IMR-90 (cell line): Measurements from ENCODE around the gene SH3RF3. TPM values are rescaled to one million over a fixed set of nuclear protein-coding genes. Genes with fewer than 3 reads are reported as not detected.

Experiments used
- ATAC-seq: fragments of 200-7000 bp; cut with Tn5 transposase; 2 replicates; pipeline ENCODE4 v1.9.1; 2020; ENCODE audit warnings: low read depth, mild to moderate bottlenecking, moderate library complexity
- BruUV-seq: library from RNA; stranded (reverse); fragments of 400-500 nt; replicated peaks from 2 replicates; lab custom pipeline; 2021; lab: Mats Ljungman, UMichigan
- CTCF ChIA-PET: fragments of 300-600 bp; formaldehyde crosslinking; extraction: SDS; loops from one replicate; lab custom pipeline; 2021; ENCODE audit warnings: antibody characterized with exemption; lab: Yijun Ruan, JAX
- POLR2A ChIA-PET: fragments of 300-600 bp; sonication (Branson Sonifier 250); formaldehyde crosslinking; loops from one replicate; lab custom pipeline; 2022; ENCODE audit warnings: antibody characterized with exemption; ENCODE audit not compliant: unreplicated experiment; lab: Charles Lee
- DNase-seq: peaks from one replicate; pipeline ENCODE4 v3.0.0; 2013
- H2AFZ ChIP-seq: replicated peaks from 2 replicates; pipeline ENCODE3; 2013; ENCODE audit warnings: low read length, mild to moderate bottlenecking; ENCODE audit not compliant: poor library complexity
- H2AK5ac ChIP-seq: 2 replicates; pipeline ENCODE4 v1.6.1; 2013; ENCODE audit warnings: low read depth, low read length, inconsistent platforms
- H2AK9ac ChIP-seq: replicated peaks from 2 replicates; pipeline ENCODE3; 2013; ENCODE audit warnings: mild to moderate bottlenecking, low read depth, low read length, moderate library complexity; ENCODE audit not compliant: poor library complexity
- H2BK120ac ChIP-seq: 2 replicates; pipeline ENCODE4 v1.6.1; 2013; ENCODE audit warnings: low read depth, low read length, inconsistent platforms
- H2BK15ac ChIP-seq: 3 replicates; pipeline ENCODE4 v1.6.1; 2013; ENCODE audit warnings: low read depth, low read length, inconsistent platforms
- H2BK20ac ChIP-seq: 2 replicates; pipeline ENCODE4 v1.6.1; 2013; ENCODE audit warnings: low read depth, mild to moderate bottlenecking, inconsistent platforms, low read length, moderate library complexity
- H2BK5ac ChIP-seq: 2 replicates; pipeline ENCODE4 v1.6.1; 2013; ENCODE audit warnings: mild to moderate bottlenecking, low read depth, low read length, inconsistent platforms; ENCODE audit not compliant: poor library complexity, severe bottlenecking
- H3K14ac ChIP-seq: replicated peaks from 2 replicates; pipeline ENCODE4 v1.6.1; 2013; ENCODE audit warnings: low read depth, low read length, inconsistent platforms
- H3K18ac ChIP-seq: 2 replicates; pipeline ENCODE4 v1.6.1; 2013; ENCODE audit warnings: low read depth, low read length, control low read depth
- H3K23ac ChIP-seq: 2 replicates; pipeline ENCODE4 v1.6.1; 2013; ENCODE audit warnings: low read depth, low read length, inconsistent platforms
- H3K27ac ChIP-seq: 2 replicates; pipeline ENCODE4 v1.5.1; 2013; ENCODE audit warnings: mild to moderate bottlenecking, control low read depth, low read length; ENCODE audit not compliant: insufficient read depth
- H3K27me3 ChIP-seq: 2 replicates; pipeline ENCODE4 v1.6.1; 2013; ENCODE audit warnings: low read length; ENCODE audit not compliant: control insufficient read depth, insufficient read depth
- H3K36me3 ChIP-seq: 2 replicates; pipeline ENCODE4 v1.6.1; 2013; ENCODE audit warnings: low read length, mixed read lengths; ENCODE audit not compliant: control insufficient read depth, insufficient read depth
- H3K4ac ChIP-seq: 2 replicates; pipeline ENCODE4 v1.6.1; 2013; ENCODE audit warnings: low read depth, low read length, inconsistent platforms
- H3K4me1 ChIP-seq: 2 replicates; pipeline ENCODE4 v1.6.1; 2013; ENCODE audit warnings: low read length, mixed read lengths; ENCODE audit not compliant: control insufficient read depth, insufficient read depth
- H3K4me2 ChIP-seq: 2 replicates; pipeline ENCODE4 v1.6.1; 2013; ENCODE audit warnings: low read depth, mild to moderate bottlenecking, control low read depth, low read length, moderate library complexity
- H3K4me3 ChIP-seq: 2 replicates; pipeline ENCODE4 v1.5.1; 2013; ENCODE audit warnings: low read depth, mild to moderate bottlenecking, control low read depth, low read length, moderate library complexity; ENCODE audit not compliant: insufficient read depth
- H3K56ac ChIP-seq: 2 replicates; pipeline ENCODE4 v1.6.1; 2013; ENCODE audit warnings: low read length, inconsistent platforms; ENCODE audit not compliant: insufficient read depth; ENCODE audit errors: extremely low read depth
- H3K79me1 ChIP-seq, 2 experiments: 2 replicates each; pipeline ENCODE4 v1.6.1; 2013; ENCODE audit warnings: low read length in 2 of 2, inconsistent platforms in 1 of 2, low read depth in 1 of 2
- H3K9ac ChIP-seq: 2 replicates; pipeline ENCODE4 v1.6.1; 2013; ENCODE audit warnings: low read depth, low read length, control low read depth
- H3K9me1 ChIP-seq: 2 replicates; pipeline ENCODE4 v1.6.1; 2013; ENCODE audit warnings: low read length, inconsistent platforms; ENCODE audit not compliant: insufficient read depth
- H3K9me3 ChIP-seq: 2 replicates; pipeline ENCODE4 v1.6.1; 2013; ENCODE audit warnings: low read length; ENCODE audit not compliant: control insufficient read depth, insufficient read depth
- H4K20me1 ChIP-seq: 2 replicates; pipeline ENCODE4 v1.6.1; 2013; ENCODE audit warnings: low read length, inconsistent platforms; ENCODE audit not compliant: insufficient read depth
- H4K5ac ChIP-seq: 2 replicates; pipeline ENCODE4 v1.6.1; 2013; ENCODE audit warnings: mild to moderate bottlenecking, low read depth, low read length, control low read depth
- H4K8ac ChIP-seq, 2 experiments: 2 replicates each; pipeline ENCODE4 v1.6.1; 2013; ENCODE audit warnings: low read depth in 2 of 2, low read length in 2 of 2, control low read depth in 1 of 2, inconsistent platforms in 1 of 2
- H4K91ac ChIP-seq: 2 replicates; pipeline ENCODE4 v1.6.1; 2013; ENCODE audit warnings: low read depth, low read length, inconsistent platforms; ENCODE audit not compliant: insufficient read depth
- BHLHE40 ChIP-seq: fragments of 150-350 bp; IDR thresholded peaks from 2 replicates; pipeline ENCODE4 v1.6.1; 2016; ENCODE audit warnings: mild to moderate bottlenecking, low read depth, low read length
- FOS ChIP-seq: fragments of 150-350 bp; IDR thresholded peaks from 2 replicates; pipeline ENCODE4 v1.6.1; 2016; ENCODE audit warnings: low read depth, low read length
- MAFK ChIP-seq: IDR thresholded peaks from 2 replicates; pipeline ENCODE4 v1.6.1; 2012; ENCODE audit warnings: low read depth, low read length, improper control_type of control experiment
- MXI1 ChIP-seq: IDR thresholded peaks from 2 replicates; pipeline ENCODE4 v1.6.1; 2012; ENCODE audit warnings: low read depth, mild to moderate bottlenecking, low read length, moderate library complexity, borderline replicate concordance
- POLR2A ChIP-seq: IDR thresholded peaks from 2 replicates; pipeline ENCODE4 v1.6.1; 2012; ENCODE audit warnings: mild to moderate bottlenecking, low read depth, low read length
- RFX5 ChIP-seq: IDR thresholded peaks from 2 replicates; pipeline ENCODE4 v1.8.0; 2012; ENCODE audit warnings: low read depth, mild to moderate bottlenecking, low read length, moderate library complexity
- SMC3 ChIP-seq: fragments of 150-350 bp; IDR thresholded peaks from 2 replicates; pipeline ENCODE4 v1.6.1; 2016; ENCODE audit warnings: low read depth, mild to moderate bottlenecking, antibody characterized with exemption, low read length, moderate library complexity
- USF2 ChIP-seq: fragments of 150-350 bp; IDR thresholded peaks from 2 replicates; pipeline ENCODE4 v1.6.1; 2017; ENCODE audit warnings: mild to moderate bottlenecking, antibody characterized with exemption, low read length, low read depth
- WGBS, 2 experiments: methylation state at CpG; one replicate each; pipeline versions ENCODE4 v1.1.5 to v1.1.7; 2013; ENCODE audit warnings: missing lambda C conversion rate in 2 of 2; ENCODE audit not compliant: insufficient read length in 1 of 2; ENCODE audit errors: extremely low coverage in 2 of 2; 5-methylcytosine and 5-hydroxymethylcytosine counted together
- dilution Hi-C: fragments of 300-500 bp; cut with HindIII; formaldehyde crosslinking; loops from one replicate; pipeline ENCODE4 v1.14.3; 2018; ENCODE audit warnings: low sequenced_read_pairs; ENCODE audit not compliant: unreplicated experiment
- in situ Hi-C: fragments of 300-500 bp; cut with MboI; formaldehyde crosslinking; loops from 3 replicates; pipeline ENCODE4 v1.14.3; 2019; ENCODE audit warnings: low sequenced_read_pairs, inconsistent platforms, mixed read lengths
- intact Hi-C: fragments of 100-400 bp; cut with micrococcal nuclease; formaldehyde crosslinking; loops from 2 replicates; pipeline ENCODE4 v1.10.0; 2022
- polyA plus RNA-seq, 3 experiments: library from polyadenylated mRNA; depleted of rRNA; stranded (reverse); fragments of >200 nt; gene quantifications; 2 replicates each; pipeline ENCODE4 v1.2.3, GENCODE V29; 2012; ENCODE audit warnings: low replicate concordance in 1 of 3
- total RNA-seq: library from RNA; depleted of rRNA; stranded (reverse); fragments of >200 nt; gene quantifications from 2 replicates; pipeline ENCODE4 v1.2.3, GENCODE V29; 2012

Gene SH3RF3
- total and polyA plus RNA-seq, 2 of the 4 experiments (the other 2 are of a cell fraction) = 3.4 to 5.3 TPM

- BruUV-seq = no TSS peak
- H2AK9ac ChIP-seq = no peak overlapping the region
- H2AK5ac ChIP-seq = no peak overlapping the region
- H4K91ac ChIP-seq = no peak overlapping the region
- H2BK15ac ChIP-seq = no peak overlapping the region
- peaks cover 35% of the 10 kb centered on the region for H3K4me1 ChIP-seq
- in situ Hi-C loops (no loop called here), dilution Hi-C loops (no loop called here), intact Hi-C loops (no loop called here)
- no peak for TF ChIP-seq BHLHE40
- TF ChIP-seq MXI1 = no peak
- no peak for TF ChIP-seq MAFK
- TF ChIP-seq FOS = no peak
- TF ChIP-seq POLR2A = no peak
- no peak for TF ChIP-seq SMC3
- TF ChIP-seq RFX5 = no peak
- no peak for TF ChIP-seq USF2
- H4K20me1 ChIP-seq = peaks cover 97% of the 10 kb centered on the region
- H3K9ac ChIP-seq = no peak overlapping the region
- no peak for ATAC-seq
- no peak overlapping the region for H3K4ac ChIP-seq
- no peak overlapping the region for H3K23ac ChIP-seq
- no peak overlapping the region for H2AFZ ChIP-seq
- no peak overlapping the region for H3K14ac ChIP-seq
- H3K56ac ChIP-seq = no peak overlapping the region
- H3K27me3 ChIP-seq = no peaks in the 10 kb centered on the region
- no peak for DNase-seq
- H3K9me3 ChIP-seq = no peaks in the 10 kb centered on the region
- WGBS, 2 experiments = 91% methylated on average over 5 of the region's 12 CpGs; no CpG with 5 or more reads in 1 of the 2 experiments
- H4K8ac ChIP-seq = no peak overlapping the region
- ChIA-PET CTCF (no interaction called here), POLR2A (no interaction called here)
- H3K79me1 ChIP-seq = peaks cover 40 to 100% of the 10 kb centered on the region in 2 experiments
- no peak overlapping the region for H2BK120ac ChIP-seq
- no peak overlapping the region for H3K4me3 ChIP-seq
- peaks cover 43% of the 10 kb centered on the region for H3K9me1 ChIP-seq
- H3K4me2 ChIP-seq = no peak overlapping the region
- H3K18ac ChIP-seq = no peak overlapping the region
- no peak overlapping the region for H2BK5ac ChIP-seq
- H4K5ac ChIP-seq = no peak overlapping the region
- H3K27ac ChIP-seq = no peak overlapping the region
- H3K36me3 ChIP-seq = no peaks in the 10 kb centered on the region
- H2BK20ac ChIP-seq = no peak overlapping the region
Measured at GRCh38 chr2:109282360-109282759, 153.4 kb downstream of the SH3RF3 start.
